ENCODE data around the gene STAU1. TPM values are rescaled to one million over a fixed set of nuclear protein-coding genes. Genes with fewer than 3 reads are reported as not detected.
"Not testable (repeated sequence)": the region's sequence is repeated elsewhere in the genome, so short reads cannot be mapped to it uniquely, and the experiment has no call there.

The STAU1 gene
- total and polyA plus RNA-seq, 7 donors = 51.9 to 110 (median 82.8) TPM

DNA sequence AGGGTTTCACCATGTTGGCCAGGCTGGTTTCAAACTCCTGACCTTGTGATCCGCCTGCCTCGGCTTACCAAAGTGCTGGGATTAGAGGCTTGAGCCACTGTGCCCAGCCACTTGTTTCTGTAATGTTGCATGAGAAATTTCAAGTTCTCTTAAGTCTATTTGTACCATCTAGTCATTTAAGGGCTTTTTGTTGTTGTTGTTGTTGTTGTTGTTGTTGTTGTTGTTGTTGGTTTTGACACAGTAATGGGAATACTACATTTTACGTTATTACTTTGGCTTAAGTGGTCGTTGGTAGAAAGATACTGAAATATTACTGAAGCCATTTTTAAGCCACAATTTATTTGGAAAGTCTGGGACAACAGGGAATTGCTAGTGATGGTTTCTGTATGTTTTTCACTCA, 90.0 kb downstream of the STAU1 start:
- no peak for DNase-seq
- Histone ChIP-seq H3K27ac (no peak overlapping the region), H3K4me3 (no peak overlapping the region), H3K27me3 (no peaks in the 10 kb centered on the region), H3K36me3 (peaks cover 12 to 87% (median 29%) of the 10 kb centered on the region in 4 donors), H3K9me3 (no peaks in the 10 kb centered on the region), H3K4me1 (no peaks in the 10 kb centered on the region)
- WGBS, 2 donors = 91 to 94% methylated on average over 4 of the region's 4 CpGs
- intact Hi-C loops (cut with DNase I) = no loop called here
- no peak for TF ChIP-seq EP300 (IDR thresholded peaks at IDR 0.05)
- TF ChIP-seq, protein P1, sequence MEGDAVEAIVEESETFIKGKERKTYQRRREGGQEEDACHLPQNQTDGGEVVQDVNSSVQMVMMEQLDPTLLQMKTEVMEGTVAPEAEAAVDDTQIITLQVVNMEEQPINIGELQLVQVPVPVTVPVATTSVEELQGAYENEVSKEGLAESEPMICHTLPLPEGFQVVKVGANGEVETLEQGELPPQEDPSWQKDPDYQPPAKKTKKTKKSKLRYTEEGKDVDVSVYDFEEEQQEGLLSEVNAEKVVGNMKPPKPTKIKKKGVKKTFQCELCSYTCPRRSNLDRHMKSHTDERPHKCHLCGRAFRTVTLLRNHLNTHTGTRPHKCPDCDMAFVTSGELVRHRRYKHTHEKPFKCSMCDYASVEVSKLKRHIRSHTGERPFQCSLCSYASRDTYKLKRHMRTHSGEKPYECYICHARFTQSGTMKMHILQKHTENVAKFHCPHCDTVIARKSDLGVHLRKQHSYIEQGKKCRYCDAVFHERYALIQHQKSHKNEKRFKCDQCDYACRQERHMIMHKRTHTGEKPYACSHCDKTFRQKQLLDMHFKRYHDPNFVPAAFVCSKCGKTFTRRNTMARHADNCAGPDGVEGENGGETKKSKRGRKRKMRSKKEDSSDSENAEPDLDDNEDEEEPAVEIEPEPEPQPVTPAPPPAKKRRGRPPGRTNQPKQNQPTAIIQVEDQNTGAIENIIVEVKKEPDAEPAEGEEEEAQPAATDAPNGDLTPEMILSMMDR (IDR thresholded peaks at IDR 0.05) = no peak
- TF ChIP-seq POLR2A (IDR thresholded peaks at IDR 0.05) = no peak

DNA sequence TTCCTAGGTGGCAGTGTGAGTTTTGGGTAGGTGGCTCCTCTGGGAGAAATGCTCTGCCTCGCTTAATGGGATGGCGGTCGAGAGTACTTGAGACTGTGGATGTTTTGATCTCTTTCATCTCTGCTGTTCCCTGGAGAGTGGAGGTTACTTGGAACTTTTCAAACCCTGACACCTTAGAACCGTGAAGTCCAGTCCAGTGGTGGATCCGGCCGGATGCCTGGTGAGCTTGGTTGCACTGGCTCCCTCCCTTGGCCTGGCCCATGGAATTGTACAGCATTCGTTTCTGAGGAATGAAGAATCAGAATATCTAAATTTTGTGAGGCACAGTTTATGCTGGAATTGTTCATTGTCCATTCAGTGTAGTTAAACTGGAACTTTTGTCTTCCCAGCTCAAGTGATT, 91.0 kb downstream of the STAU1 start:
- WGBS, 2 donors = 96 to 97% methylated on average over 7 of the region's 7 CpGs
- H3K4me1 ChIP-seq = no peaks in the 10 kb centered on the region
- H3K27me3 ChIP-seq = no peaks in the 10 kb centered on the region
- intact Hi-C loops (cut with DNase I) = no loop called here
- no peaks in the 10 kb centered on the region for H3K9me3 ChIP-seq
- H3K36me3 ChIP-seq = peaks cover 5 to 87% (median 24%) of the 10 kb centered on the region in 4 donors
- no peak overlapping the region for H3K27ac ChIP-seq
- TF ChIP-seq POLR2AphosphoS5 (IDR thresholded peaks at IDR 0.05) (no peak), EP300 (IDR thresholded peaks at IDR 0.05) (no peak), POLR2A (IDR thresholded peaks at IDR 0.05) (no peak)
- TF ChIP-seq, protein P1 (IDR thresholded peaks at IDR 0.05) = no peak
- DNase-seq = no peak
- no peak overlapping the region for H3K4me3 ChIP-seq

DNA sequence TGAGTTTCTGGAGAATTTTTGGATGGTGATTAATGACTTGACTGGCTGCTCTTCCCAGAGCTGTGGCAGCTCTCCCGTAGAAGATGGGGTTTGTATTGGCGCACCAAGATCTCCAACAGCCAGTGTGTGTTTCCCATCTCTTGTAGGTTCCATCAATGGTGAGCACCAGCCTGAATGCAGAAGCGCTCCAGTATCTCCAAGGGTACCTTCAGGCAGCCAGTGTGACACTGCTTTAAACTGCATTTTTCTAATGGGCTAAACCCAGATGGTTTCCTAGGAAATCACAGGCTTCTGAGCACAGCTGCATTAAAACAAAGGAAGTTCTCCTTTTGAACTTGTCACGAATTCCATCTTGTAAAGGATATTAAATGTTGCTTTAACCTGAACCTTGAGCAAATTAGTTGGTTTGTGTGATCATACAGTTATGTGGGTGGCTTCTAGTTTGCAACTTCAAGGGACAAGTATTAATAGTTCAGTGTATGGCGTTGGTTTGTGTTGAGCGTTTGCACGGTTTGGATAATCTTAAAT, 91.9 kb downstream of the STAU1 start:
- no peak overlapping the region for H3K27ac ChIP-seq
- DNase-seq = no peak
- no peak overlapping the region for H3K4me3 ChIP-seq
- H3K9me3 ChIP-seq = no peaks in the 10 kb centered on the region
- no peaks in the 10 kb centered on the region for H3K4me1 ChIP-seq
- WGBS, 2 donors = 94 to 95% methylated on average over 7 of the region's 7 CpGs
- no peaks in the 10 kb centered on the region for H3K27me3 ChIP-seq
- TF ChIP-seq, protein P1 (IDR thresholded peaks at IDR 0.05) = no peak
- TF ChIP-seq EP300 (IDR thresholded peaks at IDR 0.05) = no peak
- no peak for TF ChIP-seq POLR2A (IDR thresholded peaks at IDR 0.05)
- TF ChIP-seq POLR2AphosphoS5 (IDR thresholded peaks at IDR 0.05) = no peak
- H3K36me3 ChIP-seq = peaks cover 10 to 87% (median 26%) of the 10 kb centered on the region in 4 donors
- intact Hi-C loops (cut with DNase I) = no loop called here

DNA sequence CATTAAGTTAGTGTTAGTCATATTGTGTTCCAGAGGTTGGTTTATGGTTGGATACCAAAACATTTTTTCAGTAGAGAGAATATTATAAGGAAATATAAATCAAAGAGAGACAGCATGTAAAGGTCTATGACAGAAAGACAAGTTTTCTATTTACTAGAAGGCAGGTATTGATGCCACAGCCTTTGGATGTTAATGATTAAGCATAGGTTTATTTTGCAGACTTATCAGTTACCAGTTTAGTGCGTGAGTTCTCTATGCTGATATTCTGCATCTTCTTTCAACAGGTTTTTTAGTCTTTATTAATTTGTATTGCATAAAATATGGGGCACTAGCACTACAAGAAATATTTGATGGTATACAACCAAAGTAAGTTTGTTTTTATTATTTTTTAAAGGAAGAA, 96.4 kb downstream of the STAU1 start:
- no peak for DNase-seq
- WGBS, 2 donors = 55 to 94% methylated on average over 1 of the region's 1 CpG
- H3K36me3 ChIP-seq = peaks cover 14 to 98% (median 48%) of the 10 kb centered on the region in 4 donors
- H3K27me3 ChIP-seq = no peaks in the 10 kb centered on the region
- H3K4me3 ChIP-seq = no peak overlapping the region
- H3K9me3 ChIP-seq = no peaks in the 10 kb centered on the region
- H3K4me1 ChIP-seq = no peaks in the 10 kb centered on the region
- intact Hi-C loops (cut with DNase I) = no loop called here
- no peak for TF ChIP-seq EP300 (IDR thresholded peaks at IDR 0.05)
- TF ChIP-seq POLR2A (IDR thresholded peaks at IDR 0.05) = no peak
- TF ChIP-seq, protein P1 (IDR thresholded peaks at IDR 0.05) = no peak
- no peak for TF ChIP-seq POLR2AphosphoS5 (IDR thresholded peaks at IDR 0.05)
- H3K27ac ChIP-seq = no peak overlapping the region

DNA sequence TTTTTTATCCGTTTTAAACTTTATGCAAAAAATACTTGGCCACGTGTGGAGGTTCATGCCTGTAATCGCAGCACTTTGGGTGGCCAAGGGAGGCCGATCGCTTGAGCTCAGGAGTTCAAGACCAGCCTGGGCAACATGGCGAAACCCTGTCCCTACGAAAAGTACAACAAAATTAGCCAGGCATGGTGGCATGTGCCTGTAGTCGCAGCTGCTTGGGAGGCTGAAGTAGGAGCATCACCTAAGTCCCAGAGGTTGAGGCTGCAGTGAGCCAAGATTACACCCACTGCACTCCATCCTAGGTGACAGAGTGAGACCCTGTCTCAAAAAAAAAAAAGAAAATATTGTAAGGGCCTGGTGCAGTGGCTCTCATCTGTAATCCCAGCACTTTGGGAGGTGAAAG, 97.0 kb downstream of the STAU1 start:
- TF ChIP-seq EP300 (IDR thresholded peaks at IDR 0.05) = no peak
- TF ChIP-seq, protein P1 (IDR thresholded peaks at IDR 0.05) = no peak
- TF ChIP-seq POLR2AphosphoS5 (IDR thresholded peaks at IDR 0.05) = no peak
- no peak for TF ChIP-seq POLR2A (IDR thresholded peaks at IDR 0.05)
- Histone ChIP-seq H3K27ac (no peak overlapping the region), H3K27me3 (no peaks in the 10 kb centered on the region), H3K36me3 (peaks cover 10 to 98% (median 43%) of the 10 kb centered on the region in 4 donors), H3K4me1 (no peaks in the 10 kb centered on the region), H3K4me3 (no peak overlapping the region), H3K9me3 (no peaks in the 10 kb centered on the region)
- no peak for DNase-seq
- intact Hi-C loops (cut with DNase I) = no loop called here
- 97% methylated on average over 8 of the region's 8 CpGs for WGBS, 2 donors

DNA sequence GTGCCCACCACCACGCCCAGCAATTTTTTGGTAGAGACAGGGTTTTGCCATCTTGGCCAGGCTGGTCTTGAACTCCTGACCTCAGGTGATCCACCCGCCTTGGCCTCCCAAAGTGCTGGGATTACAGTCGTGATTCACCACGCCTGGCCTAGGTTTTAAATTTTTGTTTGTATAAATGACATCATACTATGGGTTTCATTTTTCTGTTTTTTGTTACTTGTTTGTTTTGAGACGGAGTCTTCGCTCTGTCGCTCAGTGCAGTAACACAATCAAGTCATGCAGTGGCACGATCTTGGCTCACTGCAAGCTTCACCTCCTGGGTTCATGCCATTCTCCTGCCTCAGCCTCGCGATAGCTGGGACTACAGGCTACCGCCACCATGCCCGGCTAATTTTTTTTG, 105.8 kb downstream of the STAU1 start:
- DNase-seq; H3K4me3 ChIP-seq; H3K27ac ChIP-seq; H3K27me3 ChIP-seq; H3K4me1 ChIP-seq; intact Hi-C loops (cut with DNase I); H3K9me3 ChIP-seq: not testable (repeated sequence)
- H3K36me3 ChIP-seq = peaks cover 17 to 98% (median 38%) of the 10 kb centered on the region in 4 donors
- 93 to 95% methylated on average over 12 of the region's 12 CpGs for WGBS, 2 donors

Measured in sigmoid colon (tissue), 7 donors.